ENCODE data around the gene CPEB2. TPM values are rescaled to one million over a fixed set of nuclear protein-coding genes. Genes with fewer than 3 reads are reported as not detected.
"Not testable (repeated sequence)": the region's sequence is repeated elsewhere in the genome, so short reads cannot be mapped to it uniquely, and the experiment has no call there.

CPEB2 gene
- polyA plus RNA-seq, 10 donors, result 4.9 to 12.2 (median 8.9) TPM

- DNase-seq, result peak in 2 of 3 donors; percentile 6 to 18
Observed at GRCh38 chr4:15043226-15043625, 40.9 kb downstream of the CPEB2 start.

GRCh38 chr4:15043922-15044321 lies 41.6 kb downstream of the CPEB2 start:
- DNase-seq, result no peak

- DNase-seq, result no peak
Observed at GRCh38 chr4:15054541-15054940, 52.3 kb downstream of the CPEB2 start.

GRCh38 chr4:15060213-15060612 lies 57.9 kb downstream of the CPEB2 start:
- no peak for DNase-seq

GRCh38 chr4:15063341-15063740 lies 61.1 kb downstream of the CPEB2 start:
- no peak for DNase-seq

- no peak for DNase-seq
Observed at GRCh38 chr4:15065516-15065915, 63.2 kb downstream of the CPEB2 start.

GRCh38 chr4:15066140-15066539 lies 63.9 kb downstream of the CPEB2 start:
- no peak for DNase-seq

GRCh38 chr4:15068298-15068697 lies 66.0 kb downstream of the CPEB2 start:
- no peak for DNase-seq

GRCh38 chr4:15075875-15076274 lies 73.6 kb downstream of the CPEB2 start:
- DNase-seq, result no peak

- no peak for DNase-seq
Observed at GRCh38 chr4:15077969-15078368, 75.7 kb downstream of the CPEB2 start.

- DNase-seq, result no peak
Observed at GRCh38 chr4:15078682-15079642, 76.7 kb downstream of the CPEB2 start.

- no peak for DNase-seq
Observed at GRCh38 chr4:15084780-15085179, 82.5 kb downstream of the CPEB2 start.

GRCh38 chr4:15085762-15086161 lies 83.5 kb downstream of the CPEB2 start:
- not testable (repeated sequence) for DNase-seq

- not testable (repeated sequence) for DNase-seq
Observed at GRCh38 chr4:15086259-15086658, 84.0 kb downstream of the CPEB2 start.

- no peak for DNase-seq
Observed at GRCh38 chr4:15088394-15089035, 86.2 kb downstream of the CPEB2 start.

GRCh38 chr4:15089979-15090378 lies 87.7 kb downstream of the CPEB2 start:
- no peak for DNase-seq

GRCh38 chr4:15100380-15100779 lies 98.1 kb downstream of the CPEB2 start:
- no peak for DNase-seq

GRCh38 chr4:15100994-15101695 lies 98.9 kb downstream of the CPEB2 start:
- DNase-seq, result no peak

- DNase-seq, result no peak
Observed at GRCh38 chr4:15104825-15105224, 102.5 kb downstream of the CPEB2 start.

GRCh38 chr4:15106399-15106798 lies 104.1 kb downstream of the CPEB2 start:
- DNase-seq, result no peak

GRCh38 chr4:15109600-15109999 lies 107.3 kb downstream of the CPEB2 start:
- no peak for DNase-seq

GRCh38 chr4:15110120-15110571 lies 107.9 kb downstream of the CPEB2 start:
- no peak for DNase-seq
